Colonic mucosa (tissue), 4 donors: Measurements from ENCODE around the gene TMEM130. TPM values are rescaled to one million over a fixed set of nuclear protein-coding genes. Genes with fewer than 3 reads are reported as not detected.
"Not testable (repeated sequence)": the region's sequence is repeated elsewhere in the genome, so short reads cannot be mapped to it uniquely, and the experiment has no call there.

ENCODE experiments used
- DNase-seq: peaks from one replicate; pipeline ENCODE4 v3.0.0-alpha.2; 2020
- H3K27ac ChIP-seq: fragments of 200-600 bp; one replicate; pipeline ENCODE4 v1.8.0; 2021
- H3K27me3 ChIP-seq: fragments of 200-600 bp; one replicate; pipeline ENCODE4 v1.8.0; 2021
- H3K36me3 ChIP-seq: fragments of 200-600 bp; one replicate; pipeline ENCODE4 v1.8.0; 2021
- H3K4me1 ChIP-seq: fragments of 200-600 bp; one replicate; pipeline ENCODE4 v1.8.0; 2021; ENCODE audit warnings: mild to moderate bottlenecking
- H3K4me3 ChIP-seq: fragments of 200-600 bp; one replicate; pipeline ENCODE4 v1.8.0; 2021
- H3K9ac ChIP-seq, 2 donors: one replicate each; pipeline ENCODE4 v1.7.0; 2013; ENCODE audit warnings: control low read depth in 2 of 2, low read depth in 2 of 2, low read length in 2 of 2
- H3K9me3 ChIP-seq: fragments of 200-600 bp; one replicate; pipeline ENCODE4 v1.8.0; 2021
- CTCF ChIP-seq: fragments of 200-600 bp; IDR thresholded peaks from one replicate; pipeline ENCODE4 v1.8.0; 2022; ENCODE audit warnings: antibody characterized with exemption, mild to moderate bottlenecking
- intact Hi-C: fragments of 100-400 bp; cut with DNase I; formaldehyde crosslinking; loops from one replicate; pipeline ENCODE4 v1.14.1; 2022
- total RNA-seq, 2 donors: library from RNA; stranded (reverse); fragmentation: NEBNext Ultra II Directional in 1 of 2; extraction: Animal tissue kit (Norgen Biotek cat#: 25700) in 1 of 2; gene quantifications; one replicate each; pipeline ENCODE4 v1.2.1, GENCODE V29; 2021
- donor health status: healthy.
- donor health status: DM: no; HTN: no; CAD: no.
- donor health status: DM: no; HTN: no; CAD: no.

The TMEM130 gene
- total RNA-seq, 2 donors from 2014 or later, result 0.12 to 1.5 TPM

- H3K27me3 ChIP-seq, result no peaks in the 10 kb centered on the region
- TF ChIP-seq CTCF, result no peak
- no peaks in the 10 kb centered on the region for H3K36me3 ChIP-seq
- no peaks in the 10 kb centered on the region for H3K9me3 ChIP-seq
- intact Hi-C loops, result no loop called here
- H3K27ac ChIP-seq, result no peak overlapping the region
- no peak overlapping the region for H3K4me3 ChIP-seq
- DNase-seq, result no peak
- H3K9ac ChIP-seq, result no peak overlapping the region
- H3K4me1 ChIP-seq, result no peaks in the 10 kb centered on the region
These were observed 7.6 kb downstream of the TMEM130 start for GRCh38 chr7:98862203-98862602.

GRCh38 chr7:98860071-98860470, 9.7 kb downstream of the TMEM130 start:
- H3K27ac ChIP-seq, result no peak overlapping the region
- H3K4me1 ChIP-seq, result no peaks in the 10 kb centered on the region
- H3K27me3 ChIP-seq, result no peaks in the 10 kb centered on the region
- no peak for DNase-seq
- no peaks in the 10 kb centered on the region for H3K9me3 ChIP-seq
- no peak overlapping the region for H3K9ac ChIP-seq
- H3K36me3 ChIP-seq, result no peaks in the 10 kb centered on the region
- TF ChIP-seq CTCF, result no peak
- intact Hi-C loops, result no loop called here
- no peak overlapping the region for H3K4me3 ChIP-seq

- H3K4me1 ChIP-seq, result no peaks in the 10 kb centered on the region
- H3K9me3 ChIP-seq, result no peaks in the 10 kb centered on the region
- H3K36me3 ChIP-seq, result no peaks in the 10 kb centered on the region
- no peaks in the 10 kb centered on the region for H3K27me3 ChIP-seq
- H3K9ac ChIP-seq, result no peak overlapping the region
- no peak for DNase-seq
- H3K27ac ChIP-seq, result no peak overlapping the region
- intact Hi-C loops, result no loop called here
- no peak for TF ChIP-seq CTCF
- H3K4me3 ChIP-seq, result no peak overlapping the region
These were observed 14.0 kb downstream of the TMEM130 start for GRCh38 chr7:98855610-98856422.

- H3K27ac ChIP-seq, result no peak overlapping the region
- no peaks in the 10 kb centered on the region for H3K36me3 ChIP-seq
- no peak overlapping the region for H3K4me3 ChIP-seq
- no peaks in the 10 kb centered on the region for H3K4me1 ChIP-seq
- DNase-seq, result no peak
- no peaks in the 10 kb centered on the region for H3K27me3 ChIP-seq
- no peaks in the 10 kb centered on the region for H3K9me3 ChIP-seq
- TF ChIP-seq CTCF, result no peak
- H3K9ac ChIP-seq, result no peak overlapping the region
- intact Hi-C loops, result no loop called here
These were observed 17.0 kb downstream of the TMEM130 start for GRCh38 chr7:98852826-98853225.

GRCh38 chr7:98848918-98849317, 20.9 kb downstream of the TMEM130 start:
- Histone ChIP-seq H3K9me3 (no peaks in the 10 kb centered on the region), H3K27me3 (no peaks in the 10 kb centered on the region), H3K27ac (no peak overlapping the region), H3K4me1 (no peaks in the 10 kb centered on the region), H3K9ac (no peak overlapping the region), H3K4me3 (no peak overlapping the region), H3K36me3 (no peaks in the 10 kb centered on the region)
- intact Hi-C loops, result no loop called here
- DNase-seq, result no peak
- no peak for TF ChIP-seq CTCF

- H3K27me3 ChIP-seq, H3K27ac ChIP-seq, H3K9me3 ChIP-seq, H3K4me1 ChIP-seq, DNase-seq, H3K9ac ChIP-seq, H3K36me3 ChIP-seq, H3K4me3 ChIP-seq: not testable (repeated sequence)
- intact Hi-C loops, result loop anchor here (5.0 kb wide), 1 partner anchor 95 kb away; no protein-coding TSS in a partner anchor
These were observed 27.3 kb downstream of the TMEM130 start for GRCh38 chr7:98842552-98842951.
